ENCODE results near the gene SLC18B1. TPM values are rescaled to one million over a fixed set of nuclear protein-coding genes. Genes with fewer than 3 reads are reported as not detected.
A peak's percentile ranks its signal among the peaks of the same experiment; 100 is the strongest.

The SLC18B1 gene
- total and polyA plus RNA-seq, 10 of the 15 experiments (the other 5 are each of a cell fraction or from before 2014, with no cell fraction given) = 3.5 to 11.8 (median 7.1) TPM

DNA sequence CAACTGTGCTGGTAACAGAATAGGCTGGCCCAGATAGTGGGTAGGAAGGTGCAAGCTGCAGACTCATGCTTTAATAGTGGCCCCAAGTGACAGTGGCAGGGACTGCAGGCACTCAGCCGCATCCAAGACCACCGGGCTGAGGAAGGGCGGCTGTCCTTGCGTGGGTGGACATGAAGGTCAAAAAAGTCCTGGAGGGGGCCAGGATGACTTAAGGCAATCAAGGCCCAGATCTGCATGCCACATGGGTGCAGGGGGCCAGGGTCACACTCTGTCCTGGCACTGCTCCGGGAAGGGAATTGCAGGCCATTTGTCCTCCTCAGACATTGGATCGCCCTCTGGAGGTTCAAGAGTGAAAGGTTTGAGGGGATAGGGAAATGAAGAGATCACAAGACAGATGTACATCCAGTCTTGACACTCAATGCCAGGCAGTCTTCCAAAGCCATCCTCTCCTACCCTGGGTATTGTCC is 30.4 kb downstream of the SLC18B1 start:
- no peak overlapping the region for H3K4me2 ChIP-seq (ENCODE audit: control insufficient read depth, insufficient read depth)
- ChIA-PET POLR2A (interaction anchor here (1.0 kb wide), 1 partner anchor 98 kb away, joined by 4 read pairs; no protein-coding TSS in a partner anchor), SMC1A (ENCODE audit: uncharacterized antibody, unreplicated experiment) (interaction anchor here (0.5 to 8.3 kb wide), 7 partner anchors 11 to 99 kb away, joined by 3 to 100 read pairs (median 3); partner anchors contain the start of gene VNN2), RAD21 (ENCODE audit: unreplicated experiment) (interaction anchor here (1.3 to 2.3 kb wide), 2 partner anchors 98 to 488 kb away, joined by 5 to 31 read pairs; no protein-coding TSS in a partner anchor), CTCF (interaction anchor here (0.7 to 8.7 kb wide), 13 partner anchors 11 to 488 kb away, joined by 3 to 141 read pairs (median 4); partner anchors contain the start of genes SLC18B1 and VNN2)
- no peak overlapping the region for H3K27ac ChIP-seq (ENCODE audit: control insufficient read depth, insufficient read depth)
- intact Hi-C loops (cut with micrococcal nuclease; ENCODE audit: unreplicated experiment) (loop anchor here (1.0 kb wide), 2 partner anchors 99 to 238 kb away; no protein-coding TSS in a partner anchor), in situ Hi-C loops (cut with MboI) (loop anchor here (5.0 kb wide), 1 partner anchor 96 kb away; no protein-coding TSS in a partner anchor)
- no peaks in the 10 kb centered on the region for H3K9me3 ChIP-seq (replicated peaks; ENCODE audit: control insufficient read depth, insufficient read depth, low read length)
- H3K9ac ChIP-seq (ENCODE audit: control insufficient read depth, insufficient read depth, low read length) = no peak overlapping the region
- no peak overlapping the region for H3K4me3 ChIP-seq
- no peaks in the 10 kb centered on the region for H3K79me2 ChIP-seq (ENCODE audit: control insufficient read depth, insufficient read depth, low read length)
- H3K36me3 ChIP-seq (ENCODE audit: control insufficient read depth in 2 of 2, insufficient read depth in 2 of 2, low read length in 1 of 2) = no peaks in the 10 kb centered on the region
- DNase-seq (ENCODE audit: low read depth, low spot score) (no peak), ATAC-seq (peak; percentile 94), FAIRE-seq (peak; percentile 18)
- no peaks in the 10 kb centered on the region for H4K20me1 ChIP-seq (ENCODE audit: control insufficient read depth, insufficient read depth)
- no peaks in the 10 kb centered on the region for H3K4me1 ChIP-seq (ENCODE audit: control insufficient read depth, insufficient read depth, low read length)
- BruUV-seq (replicated peaks) = no TSS peak
- no peak overlapping the region for H2AFZ ChIP-seq (ENCODE audit: control insufficient read depth, low read depth, low read length)
- 10% methylated on average over 6 of the region's 6 CpGs for WGBS (ENCODE audit: insufficient coverage, insufficient replicate concordance, low lambda C conversion rate, missing lambda C conversion rate)
- no peaks in the 10 kb centered on the region for H3K27me3 ChIP-seq (replicated peaks in 1 of 2; ENCODE audit: control insufficient read depth in 2 of 2, insufficient read depth in 2 of 2, low read length in 1 of 2)
- TF ChIP-seq ESRRA (IDR thresholded peaks at IDR 0.05; ENCODE audit: low read length) (no peak), HDGF (IDR thresholded peaks at IDR 0.05) (no peak), GATAD2B (conservative IDR thresholded peaks at IDR 0.05; ENCODE audit: low read depth) (0 out of 2 replicates have a peak, but pooled peaks have one; percentile 20), MEF2A (IDR thresholded peaks at IDR 0.05; ENCODE audit: insufficient read depth, low read depth, low read length) (no peak), ZNF217 (IDR thresholded peaks at IDR 0.05) (no peak), POU2F2 (IDR thresholded peaks at IDR 0.05; ENCODE audit: borderline replicate concordance, low read depth, low read length) (no peak), NFIC (IDR thresholded peaks at IDR 0.05; ENCODE audit: low read depth, low read length) (no peak), SMC3 (IDR thresholded peaks at IDR 0.05; ENCODE audit: borderline replicate concordance, low read length) (peak; percentile 74; the same call in 1 of the 2 replicates), NBN (IDR thresholded peaks at IDR 0.05) (no peak), FOXK2 (IDR thresholded peaks at IDR 0.05) (no peak), LARP7 (IDR thresholded peaks at IDR 0.05) (no peak), TCF12 (IDR thresholded peaks at IDR 0.05; ENCODE audit: low read depth, low read length) (no peak), EGR1 (IDR thresholded peaks at IDR 0.05; ENCODE audit: borderline replicate concordance in 1 of 2, low read depth in 2 of 2, low read length in 2 of 2) (peak in 1 of 2 experiments; percentile 54; a peak in 1 of 3 replicates), ZBED1 (IDR thresholded peaks at IDR 0.05; ENCODE audit: borderline replicate concordance) (no peak), RAD21 (IDR thresholded peaks at IDR 0.05; ENCODE audit: insufficient read depth, low read depth, low read length) (peak; percentile 72), POLR2A (IDR thresholded peaks at IDR 0.05; ENCODE audit: low read depth, low read length) (no peak), CBX5 (IDR thresholded peaks at IDR 0.05; ENCODE audit: low read depth) (no peak), RELB (IDR thresholded peaks at IDR 0.05; ENCODE audit: low read depth) (no peak), EZH2 (IDR thresholded peaks at IDR 0.05; ENCODE audit: borderline replicate concordance, control insufficient read depth, low read depth, low read length) (no peak), MAX (IDR thresholded peaks at IDR 0.05; ENCODE audit: low read depth, low read length) (no peak)
- TF ChIP-seq, protein P1, sequence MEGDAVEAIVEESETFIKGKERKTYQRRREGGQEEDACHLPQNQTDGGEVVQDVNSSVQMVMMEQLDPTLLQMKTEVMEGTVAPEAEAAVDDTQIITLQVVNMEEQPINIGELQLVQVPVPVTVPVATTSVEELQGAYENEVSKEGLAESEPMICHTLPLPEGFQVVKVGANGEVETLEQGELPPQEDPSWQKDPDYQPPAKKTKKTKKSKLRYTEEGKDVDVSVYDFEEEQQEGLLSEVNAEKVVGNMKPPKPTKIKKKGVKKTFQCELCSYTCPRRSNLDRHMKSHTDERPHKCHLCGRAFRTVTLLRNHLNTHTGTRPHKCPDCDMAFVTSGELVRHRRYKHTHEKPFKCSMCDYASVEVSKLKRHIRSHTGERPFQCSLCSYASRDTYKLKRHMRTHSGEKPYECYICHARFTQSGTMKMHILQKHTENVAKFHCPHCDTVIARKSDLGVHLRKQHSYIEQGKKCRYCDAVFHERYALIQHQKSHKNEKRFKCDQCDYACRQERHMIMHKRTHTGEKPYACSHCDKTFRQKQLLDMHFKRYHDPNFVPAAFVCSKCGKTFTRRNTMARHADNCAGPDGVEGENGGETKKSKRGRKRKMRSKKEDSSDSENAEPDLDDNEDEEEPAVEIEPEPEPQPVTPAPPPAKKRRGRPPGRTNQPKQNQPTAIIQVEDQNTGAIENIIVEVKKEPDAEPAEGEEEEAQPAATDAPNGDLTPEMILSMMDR (IDR thresholded peaks at IDR 0.05 in 2 of 3, conservative IDR thresholded peaks at IDR 0.05 in 1 of 3; ENCODE audit: control insufficient read depth in 2 of 3, extremely low read depth in 1 of 3, insufficient read depth in 1 of 3, low read depth in 3 of 3, low read length in 3 of 3) = peak; percentile 62 to 70 (median 66)
- TF ChIP-seq, protein P2, sequence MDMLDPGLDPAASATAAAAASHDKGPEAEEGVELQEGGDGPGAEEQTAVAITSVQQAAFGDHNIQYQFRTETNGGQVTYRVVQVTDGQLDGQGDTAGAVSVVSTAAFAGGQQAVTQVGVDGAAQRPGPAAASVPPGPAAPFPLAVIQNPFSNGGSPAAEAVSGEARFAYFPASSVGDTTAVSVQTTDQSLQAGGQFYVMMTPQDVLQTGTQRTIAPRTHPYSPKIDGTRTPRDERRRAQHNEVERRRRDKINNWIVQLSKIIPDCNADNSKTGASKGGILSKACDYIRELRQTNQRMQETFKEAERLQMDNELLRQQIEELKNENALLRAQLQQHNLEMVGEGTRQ (IDR thresholded peaks at IDR 0.05; ENCODE audit: borderline replicate concordance, low read depth, low read length) = no peak

Measured in GM12878 (cell line).